SHP77 (cell line): ENCODE measurements around the gene SSBP1.
"Not testable (repeated sequence)": the region's sequence is repeated elsewhere in the genome, so short reads cannot be mapped to it uniquely, and the experiment has no call there.

Experiments used
- DNase-seq, 2 experiments: peaks; one replicate each; lab custom pipeline; 2025; lab: John Stamatoyannopoulos, UW

The SSBP1 gene, protein sequence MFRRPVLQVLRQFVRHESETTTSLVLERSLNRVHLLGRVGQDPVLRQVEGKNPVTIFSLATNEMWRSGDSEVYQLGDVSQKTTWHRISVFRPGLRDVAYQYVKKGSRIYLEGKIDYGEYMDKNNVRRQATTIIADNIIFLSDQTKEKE

DNA sequence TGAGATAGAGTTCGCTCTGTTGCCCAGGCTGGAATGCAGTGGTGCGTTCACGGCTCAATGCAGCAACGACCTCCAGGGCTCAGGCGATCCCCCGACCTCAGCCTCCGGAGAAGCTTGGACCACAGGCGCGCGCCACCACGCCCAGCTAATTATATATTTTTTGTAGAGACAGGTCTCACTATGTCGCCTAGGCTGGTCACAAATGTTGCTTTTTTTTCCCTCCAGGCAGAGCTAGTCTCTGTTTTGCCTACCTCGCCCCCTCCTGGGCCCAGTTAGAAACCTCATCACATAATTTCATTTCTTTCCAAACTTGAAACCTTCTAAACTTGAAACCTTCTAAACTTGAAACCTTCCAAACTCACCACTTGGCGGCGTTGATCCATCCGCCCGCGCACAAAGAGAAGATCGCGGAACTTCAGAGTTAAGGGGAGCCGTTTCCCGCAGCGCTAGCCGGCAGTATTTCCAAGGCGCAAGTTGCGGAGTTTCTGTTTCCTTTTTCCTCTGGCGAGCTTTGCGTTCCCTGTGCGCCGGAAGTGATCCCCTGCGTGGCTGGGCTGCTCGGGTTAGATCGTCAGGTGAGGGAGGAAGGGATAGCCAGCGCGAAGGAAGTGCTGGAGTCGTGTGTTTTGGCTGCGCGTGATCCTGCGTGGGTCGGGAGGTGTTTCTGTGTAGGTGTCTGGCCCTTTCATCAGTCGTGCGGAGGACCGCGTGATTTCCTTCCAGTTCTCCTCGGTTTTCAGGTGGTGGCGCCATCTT is at the start of gene SSBP1:
TSS of gene SSBP1 (plus strand) at position 523 of the 756 bp plus-strand sequence. CDS start 809 bp downstream, outside the sequence.
- peak; percentile 92 to 96 for DNase-seq

DNA sequence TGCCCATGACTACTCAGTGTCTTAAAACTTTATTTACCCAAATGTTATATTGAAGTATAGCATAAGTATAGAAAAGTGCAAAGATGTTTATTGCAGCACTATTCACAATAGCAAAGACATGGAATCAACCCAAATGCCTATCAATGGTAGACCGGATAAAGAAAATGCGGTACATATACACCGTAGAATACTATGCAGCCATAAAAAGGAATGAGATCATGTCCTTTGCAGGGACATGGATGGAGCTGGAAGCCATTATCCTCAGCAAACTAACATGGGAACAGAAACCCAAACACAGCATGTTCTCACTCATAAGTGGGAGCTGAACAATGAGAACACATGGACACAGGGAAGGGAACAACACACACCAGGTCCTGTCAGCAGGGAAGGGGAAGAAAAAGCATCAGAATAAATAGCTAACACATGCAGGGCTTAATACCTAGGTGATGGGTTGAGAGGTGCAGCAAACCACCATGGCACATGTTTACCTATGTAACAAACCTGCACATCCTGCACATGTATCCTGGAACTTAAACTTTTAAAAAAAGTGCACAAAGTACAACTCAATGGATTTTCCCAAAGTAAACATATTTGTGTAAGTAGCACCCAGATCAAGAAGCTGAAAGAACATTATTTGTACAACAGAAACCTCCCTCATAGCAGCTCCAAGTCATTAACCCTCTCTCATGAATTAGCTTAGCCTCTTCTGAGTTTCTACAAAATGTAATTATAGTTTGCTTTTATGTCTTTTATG is 48.9 kb upstream of the SSBP1 start:
- DNase-seq: not testable (repeated sequence)

DNA sequence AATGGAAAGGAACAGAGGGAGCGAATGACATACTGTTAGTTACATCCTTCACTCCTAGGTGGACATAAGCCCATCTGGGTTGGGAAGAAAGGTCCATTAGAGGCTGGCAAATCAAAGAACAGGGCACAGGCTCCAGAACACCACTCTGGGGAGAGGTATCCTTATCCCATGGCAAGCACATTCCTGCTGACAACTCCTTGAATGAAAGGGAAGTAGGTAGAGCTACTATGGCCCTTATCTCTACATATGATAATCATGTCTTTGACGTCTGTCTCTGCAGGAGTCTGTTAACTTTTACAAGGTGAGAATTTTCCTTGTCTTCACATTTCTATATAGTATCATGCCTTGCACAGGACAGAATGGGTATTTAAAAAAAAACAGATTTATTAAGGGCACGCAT is 46.6 kb upstream of the SSBP1 start:
- no peak for DNase-seq

DNA sequence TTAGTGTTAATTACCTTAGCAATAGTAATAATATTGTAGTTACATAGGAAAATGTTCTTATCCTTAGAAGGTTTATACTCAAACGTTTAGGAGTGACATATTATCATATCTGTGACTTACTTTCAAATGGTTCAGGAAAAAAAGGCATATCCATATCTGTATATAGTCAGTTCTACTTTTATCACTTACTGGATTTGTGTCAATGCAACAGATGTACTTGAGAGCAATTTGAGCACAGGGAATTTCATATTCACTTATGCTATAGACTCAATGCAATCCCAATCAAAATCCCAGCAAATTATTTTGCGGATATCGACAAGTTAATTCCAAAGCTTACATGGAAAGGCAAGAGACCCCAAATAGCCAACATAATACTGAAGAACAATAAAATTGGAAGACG is 46.2 kb upstream of the SSBP1 start:
- no peak for DNase-seq

DNA sequence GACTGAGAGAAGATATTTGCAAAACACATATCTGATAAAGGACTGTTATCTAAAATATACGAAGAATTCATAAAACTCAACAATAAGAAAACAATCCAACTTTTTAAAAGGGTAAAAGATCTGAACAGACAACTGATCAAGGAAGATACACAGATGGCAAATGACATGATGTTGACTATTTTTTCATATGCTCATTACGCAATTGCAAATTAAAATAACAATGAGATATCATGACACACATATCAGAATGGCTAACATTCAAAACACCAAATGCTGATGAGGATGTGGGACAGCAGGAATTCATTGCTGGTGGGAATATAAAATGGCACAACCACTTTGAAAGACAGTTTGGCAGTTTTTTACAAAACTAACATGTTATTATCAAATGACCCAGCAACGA is 45.1 kb upstream of the SSBP1 start:
- no peak for DNase-seq

DNA sequence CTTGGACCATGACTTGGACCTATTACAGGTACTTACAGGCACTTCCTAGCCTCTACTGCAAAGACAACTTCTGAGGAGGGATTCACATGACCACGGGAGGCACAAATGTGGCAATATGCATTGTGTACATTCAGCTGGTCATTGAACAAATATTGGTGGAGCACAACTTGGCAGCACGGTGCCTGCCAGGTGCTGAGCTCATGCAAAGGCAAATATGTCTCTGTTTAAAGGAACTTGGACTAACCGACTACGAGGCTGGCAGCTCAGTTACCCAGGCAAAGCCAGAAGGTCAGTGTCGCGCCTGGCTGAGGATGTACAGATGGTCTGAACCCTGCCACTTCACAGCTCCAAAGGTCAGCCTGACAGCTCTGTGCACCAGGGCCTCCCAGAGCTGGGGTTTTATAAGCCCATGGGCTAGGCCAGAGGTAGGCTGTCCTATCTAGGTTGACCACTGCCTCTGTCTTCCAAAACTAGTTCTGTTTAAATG is 42.3 kb upstream of the SSBP1 start:
- peak; percentile 87 to 88 for DNase-seq

DNA sequence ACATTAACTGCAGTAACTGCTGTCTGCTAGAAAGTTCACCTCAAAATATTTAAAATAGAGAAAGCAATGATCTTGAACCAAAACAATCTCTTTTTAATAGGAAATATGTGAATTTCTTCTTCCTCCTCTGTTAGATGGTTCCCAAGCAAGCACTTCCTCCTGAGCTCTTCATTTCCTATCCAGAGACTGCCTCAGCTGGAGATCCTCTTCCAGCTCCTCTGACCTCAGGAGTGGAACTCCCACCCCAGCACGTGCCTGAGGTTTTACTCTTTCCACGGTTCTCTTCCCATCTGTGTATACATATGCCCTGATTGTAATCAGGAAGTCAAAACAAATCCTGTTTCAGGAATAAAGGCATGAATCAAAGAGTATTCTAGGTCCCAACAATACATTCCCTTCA is 41.8 kb upstream of the SSBP1 start:
- no peak for DNase-seq

DNA sequence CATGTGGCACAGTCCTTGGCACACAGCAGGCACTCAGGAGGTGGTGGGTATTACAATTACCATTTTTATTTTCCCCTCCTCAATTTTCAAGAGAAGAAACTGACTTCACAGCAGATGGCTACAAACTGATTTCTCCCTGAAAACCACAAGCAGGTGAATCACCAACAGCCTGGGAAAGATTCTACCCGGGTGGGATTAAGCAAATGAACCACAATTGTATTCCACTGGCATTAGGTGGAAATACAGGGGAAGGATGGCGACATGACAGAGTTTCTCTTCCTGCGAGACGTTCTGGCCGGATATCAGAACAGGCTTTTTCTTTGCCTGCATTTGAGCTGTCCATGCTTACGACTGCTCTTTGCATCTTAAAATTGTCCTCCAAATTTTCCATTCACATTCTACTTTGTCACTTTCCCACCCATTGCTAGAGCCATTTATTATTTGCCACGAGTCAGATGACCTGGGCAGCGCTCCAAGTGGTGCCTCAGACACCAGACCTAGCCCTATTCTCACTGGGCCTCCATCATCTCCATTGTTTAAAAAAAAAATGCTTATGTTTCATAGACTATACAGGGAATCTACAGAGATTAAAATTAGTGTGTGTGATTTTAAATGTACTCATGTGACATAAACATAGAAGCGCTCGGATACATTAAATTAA is 40.8 kb upstream of the SSBP1 start:
- no peak for DNase-seq

DNA sequence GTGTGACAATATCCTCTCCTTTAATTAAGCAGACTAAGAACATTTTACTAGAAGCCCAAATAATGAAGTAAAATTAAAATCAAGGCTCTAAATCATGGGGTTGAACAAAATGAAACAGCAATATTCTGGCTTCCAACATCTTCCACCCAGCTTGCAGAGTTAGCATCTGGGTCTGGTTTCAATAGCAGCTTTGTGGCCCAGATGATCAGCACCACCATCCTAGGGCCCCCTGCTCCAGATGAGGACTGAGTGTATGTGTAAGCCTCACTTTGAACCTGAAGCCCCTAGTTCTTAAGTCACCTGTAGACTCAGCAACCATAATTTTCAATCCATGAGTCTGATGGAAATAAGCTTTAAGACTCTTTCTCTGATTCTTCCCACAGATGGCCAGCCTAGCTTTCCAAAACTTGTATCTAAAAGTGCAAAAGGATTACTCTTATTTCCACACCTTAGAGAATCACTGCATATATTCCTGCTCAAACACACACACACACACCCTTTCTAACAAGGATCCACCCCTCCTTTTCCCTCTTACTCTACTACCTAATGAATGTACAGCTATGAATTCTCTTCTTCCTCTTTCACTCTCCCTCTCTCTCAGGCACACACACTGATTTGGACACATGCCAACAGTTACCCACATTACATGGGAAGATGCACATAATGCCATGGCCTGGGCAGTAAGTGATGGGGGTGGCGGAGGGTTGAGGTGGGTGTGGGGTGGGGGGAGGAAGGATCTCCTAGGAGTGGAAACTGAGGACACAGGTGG is 39.7 kb upstream of the SSBP1 start:
- no peak for DNase-seq

DNA sequence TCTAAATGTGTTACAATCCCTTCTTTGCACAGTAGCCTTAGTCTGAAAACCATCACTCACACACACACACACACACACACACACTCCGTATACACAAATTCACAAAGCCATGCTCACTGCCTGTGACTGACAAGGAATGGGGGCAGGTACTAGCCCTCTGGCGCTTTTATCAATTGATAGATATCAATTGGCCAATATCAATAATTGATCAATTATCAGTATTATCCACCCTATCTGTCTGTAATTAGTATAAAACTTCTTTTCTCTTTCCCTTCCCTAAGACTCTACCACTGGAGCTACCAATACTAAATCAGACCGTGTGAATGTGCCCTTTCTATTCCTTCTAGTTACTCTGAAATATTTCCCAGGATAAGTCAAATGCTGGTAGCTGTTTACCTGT is 38.3 kb upstream of the SSBP1 start:
- no peak for DNase-seq

DNA sequence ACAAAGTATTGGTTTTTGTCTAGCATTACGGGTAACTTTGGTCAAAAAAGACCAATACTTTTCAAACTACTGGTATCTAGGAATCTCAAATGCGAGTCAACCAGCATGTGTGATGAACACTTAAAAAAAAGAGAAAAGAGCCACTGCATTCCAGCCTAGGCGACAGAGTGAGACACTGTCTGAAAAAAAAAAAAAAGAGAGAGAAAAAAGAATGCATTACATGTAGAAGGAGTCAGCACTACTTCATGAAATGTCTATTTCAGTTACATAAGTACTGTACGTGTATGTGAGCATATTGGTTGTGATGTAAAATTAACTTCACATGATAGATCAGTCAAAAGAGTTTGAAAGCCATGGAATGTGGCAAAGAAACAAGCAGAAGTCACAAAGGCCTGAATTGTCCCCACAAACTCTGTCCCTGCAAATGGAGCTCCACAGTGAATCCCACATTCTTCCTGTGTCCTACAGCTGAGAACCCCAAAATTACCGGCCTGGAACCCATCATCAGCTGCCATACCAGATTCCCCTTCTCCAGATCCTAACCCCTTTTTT is 37.8 kb upstream of the SSBP1 start:
- no peak for DNase-seq

DNA sequence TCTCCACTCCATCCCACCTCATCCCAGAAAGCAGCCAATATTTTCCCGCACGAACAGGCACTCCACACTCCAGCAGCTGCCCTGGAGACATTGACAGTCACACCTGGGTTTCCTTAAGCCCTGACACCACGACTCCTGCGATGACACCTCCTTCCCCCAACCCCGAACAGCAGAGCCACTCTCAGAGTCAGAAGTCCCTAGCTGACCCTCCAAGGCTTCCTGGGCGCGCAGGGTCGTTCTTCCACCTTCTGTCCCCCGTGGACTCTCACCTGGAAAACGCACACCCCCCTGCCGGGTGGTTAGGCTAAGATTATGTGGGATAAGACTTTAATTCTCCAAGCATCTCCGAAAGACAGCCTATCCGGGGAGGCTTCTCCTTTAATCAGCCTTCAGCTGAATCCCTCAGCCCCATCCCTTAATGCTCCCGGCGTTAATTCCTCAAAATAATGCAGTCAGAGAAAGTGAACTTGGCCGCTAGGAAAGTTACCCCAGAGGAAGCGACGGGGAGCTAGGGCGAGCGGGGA is 37.2 kb upstream of the SSBP1 start:
- DNase-seq: no peak

DNA sequence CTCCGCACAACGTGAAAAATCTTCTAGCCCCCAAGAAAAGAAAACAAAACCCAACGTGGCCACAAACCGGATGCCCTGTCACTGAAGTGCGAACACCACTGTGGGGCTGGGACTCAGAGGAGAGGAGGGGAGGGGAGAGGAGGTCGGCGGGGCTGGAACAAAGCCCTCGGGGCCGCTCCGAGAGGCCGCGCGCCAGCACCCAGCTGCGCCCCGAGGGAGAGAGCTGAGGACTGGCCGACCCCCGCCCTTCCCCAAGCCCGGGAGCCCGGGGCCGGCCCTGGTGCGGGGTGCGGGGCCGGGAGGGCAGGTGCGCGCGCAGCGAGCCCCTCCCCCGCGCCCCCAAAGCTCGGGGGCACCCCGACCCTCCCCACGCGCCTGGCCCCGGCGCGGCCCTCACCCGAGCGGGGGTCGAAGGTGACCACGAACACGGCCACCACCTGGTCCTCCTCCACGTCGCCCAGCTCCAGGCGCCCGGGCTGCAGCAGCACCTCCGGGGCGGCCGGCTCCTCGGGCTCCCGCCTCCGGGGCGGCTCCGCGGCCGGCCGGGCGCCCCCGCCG is 36.6 kb upstream of the SSBP1 start:
- DNase-seq: peak in 1 of 2 experiments; percentile 55

DNA sequence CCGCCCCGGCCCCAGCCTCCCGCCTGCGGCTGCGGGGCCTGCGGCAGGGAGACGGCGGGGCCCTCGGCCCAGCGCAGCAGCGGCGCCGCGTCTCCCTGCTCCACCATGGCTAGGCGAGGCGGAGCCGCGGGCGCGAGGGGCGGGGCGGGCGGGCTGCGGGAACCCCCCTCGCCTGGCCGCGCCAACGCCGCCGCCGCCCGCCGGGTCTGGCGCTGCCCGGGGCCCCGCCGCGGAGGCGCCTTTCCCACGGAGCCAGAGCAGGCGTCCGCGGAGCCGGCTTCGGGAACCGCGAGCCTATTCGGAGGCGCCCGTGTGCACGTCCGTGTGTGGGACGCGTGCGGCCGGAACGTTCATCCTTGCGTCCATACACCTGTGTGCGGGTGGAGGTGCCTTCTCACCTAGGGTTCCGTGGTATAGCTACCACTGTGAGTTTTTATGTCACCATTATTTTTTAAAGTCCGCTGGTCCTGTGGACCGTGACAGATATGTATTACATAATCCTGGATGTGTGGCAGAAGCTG is 36.1 kb upstream of the SSBP1 start, which contains the start of gene DENND11:
TSS of gene DENND11 (minus strand) at position 120 of the 521 bp plus-strand sequence. CDS start at position 107, 13 bp downstream.
- peak in 1 of 2 experiments; percentile 41 for DNase-seq

DNA sequence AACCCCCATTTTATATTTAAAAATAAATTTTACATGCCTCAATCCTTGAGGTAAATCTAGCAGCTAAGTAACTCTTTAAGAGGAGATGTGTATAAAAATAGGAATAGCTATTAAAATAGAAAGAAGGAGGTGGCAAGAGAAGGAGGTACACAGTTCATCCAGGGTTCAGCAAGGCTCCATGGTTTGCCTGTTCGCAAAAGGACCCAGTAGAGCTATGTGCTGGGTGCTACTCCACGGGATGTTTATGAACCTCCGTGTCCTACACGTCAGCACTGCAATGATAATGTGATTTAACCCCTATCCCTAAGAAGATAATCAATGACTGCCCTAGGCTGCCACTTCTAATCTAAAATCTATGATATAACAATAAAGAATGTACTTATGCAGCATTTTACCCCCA is 35.3 kb upstream of the SSBP1 start:
- no peak for DNase-seq

DNA sequence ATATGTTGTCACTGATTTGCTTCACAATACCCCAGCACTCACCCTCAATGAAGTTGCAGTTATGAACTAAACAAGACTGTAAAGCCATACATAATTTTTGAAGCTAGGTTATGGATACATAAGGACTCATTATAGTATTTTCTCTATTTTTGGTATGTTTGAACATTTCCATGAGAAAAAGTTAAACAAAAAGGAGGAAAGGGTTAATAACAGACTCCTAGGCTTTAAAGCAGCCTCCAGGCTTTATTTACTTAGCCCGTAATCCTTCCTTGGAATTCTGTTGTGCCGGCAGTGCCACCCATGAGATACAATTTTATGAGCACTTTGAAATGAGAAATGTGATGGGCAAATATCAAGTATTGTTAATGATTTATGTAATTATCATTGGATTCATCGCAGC is 34.0 kb upstream of the SSBP1 start:
- DNase-seq: no peak

DNA sequence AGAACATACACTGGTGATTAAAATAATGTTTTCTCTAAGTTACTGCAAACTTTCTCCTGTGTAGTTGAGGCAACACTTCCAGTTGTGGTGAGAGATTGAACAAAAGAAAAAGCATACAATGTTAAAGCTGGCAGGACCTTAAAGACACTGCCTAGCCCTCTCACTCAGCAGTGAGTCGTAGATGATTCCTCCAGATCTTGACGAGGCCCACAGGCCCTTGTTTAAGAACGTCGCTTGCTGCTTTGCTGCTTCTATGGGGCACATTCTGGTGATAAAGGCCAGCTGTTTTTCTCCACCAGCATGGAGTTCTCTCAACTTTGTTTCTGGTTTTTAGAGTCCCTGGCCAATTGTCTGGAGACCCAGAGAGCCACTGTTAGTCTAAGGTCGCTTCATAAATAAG is 33.4 kb upstream of the SSBP1 start:
- DNase-seq: no peak

DNA sequence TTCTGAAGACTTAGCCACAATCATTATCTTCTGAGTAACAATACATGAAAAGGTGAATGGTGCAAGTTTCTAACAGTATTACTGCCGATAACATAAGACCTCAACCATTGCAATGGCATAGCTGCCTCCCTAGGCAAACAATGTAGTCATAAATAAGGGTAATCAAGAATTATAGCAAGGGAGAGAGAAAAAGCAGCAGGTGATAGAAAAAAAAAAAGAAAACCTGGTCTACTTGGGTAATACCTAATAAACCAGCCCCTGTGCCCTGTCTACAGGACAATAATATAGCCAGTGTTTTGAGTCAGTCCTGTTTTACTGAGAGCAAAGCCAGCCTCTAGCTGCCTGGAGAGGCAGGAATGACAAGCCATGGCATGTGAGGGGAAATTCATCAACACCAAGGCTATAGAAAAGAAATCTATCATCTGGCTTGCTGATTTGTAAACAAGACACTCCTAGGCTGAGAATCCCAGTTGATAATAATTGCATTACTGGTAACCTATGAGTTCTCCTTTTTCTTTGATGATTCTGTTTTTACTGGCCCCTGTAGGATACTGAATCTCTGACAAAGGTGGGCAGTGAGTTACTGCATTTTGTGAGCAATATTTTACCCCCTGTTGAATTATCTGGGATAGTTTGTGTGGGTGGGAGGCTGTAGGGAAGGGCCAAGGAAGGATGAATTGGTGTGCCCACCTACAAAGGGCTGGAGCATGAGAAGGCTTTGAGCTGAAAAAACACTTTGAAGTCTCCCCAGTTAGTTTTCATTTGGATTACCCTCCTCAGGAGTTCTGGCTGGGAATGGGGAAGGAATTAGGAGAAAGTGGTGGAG is 31.7 kb upstream of the SSBP1 start:
- DNase-seq: no peak

DNA sequence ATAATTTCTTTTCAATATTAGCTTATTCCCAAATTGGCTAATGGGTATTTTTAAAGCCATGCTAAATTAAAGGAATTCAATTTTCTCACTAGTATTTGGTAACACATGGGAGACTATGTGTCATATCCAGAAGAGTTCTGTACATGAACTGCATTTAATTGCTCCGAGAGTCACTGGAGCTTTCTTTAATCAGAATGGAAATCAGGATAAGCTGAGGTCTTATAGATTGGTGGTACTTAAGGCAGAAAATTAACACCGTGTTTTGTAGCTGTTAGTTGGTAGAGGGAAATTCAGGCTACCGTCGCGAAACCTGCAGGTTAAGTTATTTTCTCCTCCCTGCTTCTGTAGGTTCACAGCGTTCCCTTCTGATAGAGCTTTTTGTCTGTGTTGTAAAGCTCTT is 29.8 kb upstream of the SSBP1 start, which contains the start of gene WEE2:
TSS of gene WEE2 (plus strand) at position 3 of the 400 bp plus-strand sequence. CDS start 406 bp downstream, outside the sequence.
- DNase-seq: no peak
